HEK293 (cell line): ENCODE results near the gene GAS7.

Experiments used
- CTCF ChIA-PET: fragments of 350-600 bp; formaldehyde crosslinking; extraction: SDS; loops from one replicate; lab custom pipeline; 2021; ENCODE audit warnings: antibody characterized with exemption; lab: Yijun Ruan, JAX
- POLR2A ChIA-PET: fragments of 300-600 bp; formaldehyde crosslinking; extraction: SDS; loops from one replicate; lab custom pipeline; 2020; ENCODE audit warnings: antibody characterized with exemption, inconsistent platforms; lab: Yijun Ruan, JAX
- H3K27ac ChIP-seq: fragments of 200-500 bp; sonication (Bioruptor generic); 2 replicates; pipeline ENCODE4 v1.5.1; 2014; ENCODE audit warnings: low read depth, low read length, control low read depth, inconsistent platforms; ENCODE audit errors: extremely low read depth
- H3K36me3 ChIP-seq, 2 experiments: fragments of 200-500 bp in 1 of 2; sonication (Bioruptor generic) in 1 of 2; 1 replicate in 1 of 2; 2 replicates in 1 of 2; pipeline ENCODE4 v1.5.1; 2014 to 2017; ENCODE audit warnings: inconsistent platforms in 2 of 2, low read length in 2 of 2; ENCODE audit not compliant: control insufficient read depth in 2 of 2, insufficient read depth in 1 of 2
- H3K4me1 ChIP-seq: fragments of 200-500 bp; sonication (Bioruptor generic); 2 replicates; pipeline ENCODE4 v1.5.1; 2014; ENCODE audit warnings: mild to moderate bottlenecking, low read length, inconsistent platforms; ENCODE audit not compliant: control insufficient read depth, insufficient read depth
- H3K4me3 ChIP-seq: 2 replicates; pipeline ENCODE4 v1.5.1; 2011; ENCODE audit warnings: low read depth, mild to moderate bottlenecking, control low read depth, low read length, moderate library complexity
- H3K9me3 ChIP-seq: fragments of 200-500 bp; sonication (Bioruptor generic); 2 replicates; pipeline ENCODE4 v1.5.1; 2014; ENCODE audit warnings: low read depth, low read length, inconsistent platforms; ENCODE audit not compliant: control insufficient read depth, insufficient read depth
- KLF16 ChIP-seq: fragments of 450-650 bp; formaldehyde crosslinking; IDR thresholded peaks from 2 replicates; pipeline ENCODE4 v1.5.1; 2017; ENCODE audit warnings: missing biosample characterization, missing genetic modification characterization
- SP7 ChIP-seq: fragments of 450-650 bp; formaldehyde crosslinking; IDR thresholded peaks from 2 replicates; pipeline ENCODE4 v1.5.1; 2016; ENCODE audit warnings: missing biosample characterization, missing genetic modification characterization
- YY2 ChIP-seq: fragments of 450-650 bp; formaldehyde crosslinking; IDR thresholded peaks from 2 replicates; pipeline ENCODE4 v1.5.1; 2016; ENCODE audit warnings: missing biosample characterization, missing genetic modification characterization
- ZFHX2 ChIP-seq: fragments of 450-650 bp; formaldehyde crosslinking; conservative IDR thresholded peaks from 2 replicates; pipeline ENCODE4 v1.5.1; 2016; ENCODE audit warnings: missing biosample characterization, missing genetic modification characterization
- ZNF221 ChIP-seq: fragments of 450-650 bp; formaldehyde crosslinking; IDR thresholded peaks from 2 replicates; pipeline ENCODE4 v1.5.1; 2017; ENCODE audit warnings: missing biosample characterization, missing genetic modification characterization, borderline replicate concordance
- ZNF354C ChIP-seq: fragments of 450-650 bp; formaldehyde crosslinking; IDR thresholded peaks from 2 replicates; pipeline ENCODE4 v1.5.1; 2016; ENCODE audit warnings: missing biosample characterization, missing genetic modification characterization, low read depth, borderline replicate concordance
- ZNF529 ChIP-seq: fragments of 450-650 bp; formaldehyde crosslinking; IDR thresholded peaks from 2 replicates; pipeline ENCODE4 v1.5.1; 2017; ENCODE audit warnings: missing genetic modification characterization, missing biosample characterization; ENCODE audit not compliant: insufficient replicate concordance
- ZNF555 ChIP-seq: fragments of 450-650 bp; formaldehyde crosslinking; conservative IDR thresholded peaks from 2 replicates; pipeline ENCODE4 v1.5.1; 2017; ENCODE audit warnings: missing biosample characterization, mild to moderate bottlenecking, missing genetic modification characterization, inconsistent platforms
- ZNF600 ChIP-seq: fragments of 450-650 bp; formaldehyde crosslinking; IDR thresholded peaks from 2 replicates; pipeline ENCODE4 v1.5.1; 2016; ENCODE audit warnings: missing biosample characterization, missing genetic modification characterization
- ZNF610 ChIP-seq: fragments of 450-650 bp; formaldehyde crosslinking; IDR thresholded peaks from 2 replicates; pipeline ENCODE4 v1.5.1; 2016; ENCODE audit warnings: missing biosample characterization, missing genetic modification characterization, borderline replicate concordance
- ZNF623 ChIP-seq: fragments of 450-650 bp; formaldehyde crosslinking; IDR thresholded peaks from 2 replicates; pipeline ENCODE4 v1.5.1; 2016; ENCODE audit warnings: missing biosample characterization, missing genetic modification characterization
- ZNF658 ChIP-seq: fragments of 450-650 bp; formaldehyde crosslinking; IDR thresholded peaks from 2 replicates; pipeline ENCODE4; 2016; ENCODE audit warnings: missing biosample characterization, missing genetic modification characterization
- ZNF768 ChIP-seq: fragments of 450-650 bp; formaldehyde crosslinking; IDR thresholded peaks from 2 replicates; pipeline ENCODE4 v1.5.1; 2018; ENCODE audit warnings: missing biosample characterization, mild to moderate bottlenecking, missing genetic modification characterization
- ZSCAN16 ChIP-seq: fragments of 450-650 bp; formaldehyde crosslinking; IDR thresholded peaks from 2 replicates; pipeline ENCODE4 v1.5.1; 2016; ENCODE audit warnings: missing biosample characterization, missing genetic modification characterization
- ZXDB ChIP-seq: fragments of 450-650 bp; formaldehyde crosslinking; IDR thresholded peaks from 2 replicates; pipeline ENCODE4 v1.5.1; 2016; ENCODE audit warnings: missing biosample characterization, missing genetic modification characterization
- TF ChIP-seq, protein P1 (sequence below): fragments of 450-650 bp; formaldehyde crosslinking; IDR thresholded peaks from 2 replicates; pipeline ENCODE4 v1.5.1; 2016; ENCODE audit warnings: missing biosample characterization, missing genetic modification characterization
- TF ChIP-seq, protein P2 (sequence below): fragments of 450-650 bp; formaldehyde crosslinking; IDR thresholded peaks from 2 replicates; pipeline ENCODE4 v1.5.1; 2016; ENCODE audit warnings: missing biosample characterization, missing genetic modification characterization
- TF ChIP-seq, protein P3 (sequence below): fragments of 450-650 bp; formaldehyde crosslinking; IDR thresholded peaks from 2 replicates; pipeline ENCODE4 v1.5.1; 2017; ENCODE audit warnings: missing biosample characterization, missing genetic modification characterization
- TF ChIP-seq, protein P4 (sequence below): fragments of 450-650 bp; formaldehyde crosslinking; IDR thresholded peaks from 2 replicates; pipeline ENCODE4 v1.5.1; 2016; ENCODE audit warnings: missing biosample characterization, missing genetic modification characterization
- TF ChIP-seq, protein P5 (sequence below): fragments of 450-650 bp; formaldehyde crosslinking; IDR thresholded peaks from 2 replicates; pipeline ENCODE4 v1.5.1; 2016; ENCODE audit warnings: missing biosample characterization, missing genetic modification characterization

Gene GAS7

DNA sequence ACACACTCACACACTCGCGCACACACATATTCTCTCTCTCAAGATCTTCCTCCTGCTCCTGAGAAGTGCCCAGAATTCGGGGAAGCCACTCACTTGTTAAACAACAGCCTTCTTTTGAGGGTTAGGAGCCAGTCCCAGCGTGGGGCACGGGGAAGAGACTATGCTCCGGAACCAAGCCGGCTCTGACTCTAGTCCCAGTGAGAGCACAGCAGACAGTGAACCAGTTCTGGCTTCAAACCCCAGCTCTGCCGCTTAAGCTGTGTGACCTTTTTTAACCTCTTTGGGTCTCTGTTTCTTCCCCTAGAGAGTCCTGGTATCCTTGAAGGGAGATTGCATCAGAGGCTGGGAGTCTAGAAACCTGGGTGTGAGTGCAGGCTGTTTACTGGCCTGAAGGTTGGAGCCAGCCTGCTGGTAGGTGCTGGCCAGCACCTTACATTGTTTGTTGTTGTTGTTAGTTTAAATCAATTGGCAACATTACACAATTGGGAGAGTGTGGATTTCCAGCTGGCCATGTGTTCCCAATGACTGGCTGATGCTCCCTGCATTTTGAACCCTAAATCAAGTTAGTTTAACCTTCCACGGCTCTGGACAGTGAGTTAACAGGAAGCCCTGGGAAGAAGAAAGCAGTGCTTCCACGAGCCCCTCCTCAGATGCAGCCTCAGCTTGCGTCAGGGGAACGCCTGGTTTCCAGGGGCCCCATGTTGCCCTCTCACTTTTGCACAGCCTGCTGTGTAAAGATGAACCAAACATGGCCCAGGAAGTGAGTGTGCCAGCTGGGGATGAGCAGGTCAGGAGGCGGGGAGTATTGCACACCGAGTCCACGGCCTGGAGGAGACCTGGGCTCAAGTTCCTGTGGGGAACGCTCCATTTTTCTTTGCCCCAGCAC, 71.5 kb downstream of the GAS7 start:
- H3K27ac ChIP-seq, result no peak overlapping the region
- H3K9me3 ChIP-seq, result no peaks in the 10 kb centered on the region
- no peak overlapping the region for H3K4me3 ChIP-seq
- no peaks in the 10 kb centered on the region for H3K36me3 ChIP-seq
- ChIA-PET POLR2A (no interaction called here), CTCF (interaction anchor here (1.2 kb wide), 1 partner anchor 13 kb away, joined by 3 read pairs; no protein-coding TSS in a partner anchor)
- H3K4me1 ChIP-seq, result no peaks in the 10 kb centered on the region
- TF ChIP-seq ZNF600 (tag by site-specific recombination) (0 out of 2 replicates have a peak, but pooled peaks have one; percentile 33), ZNF555 (tag by site-specific recombination) (no peak)

DNA sequence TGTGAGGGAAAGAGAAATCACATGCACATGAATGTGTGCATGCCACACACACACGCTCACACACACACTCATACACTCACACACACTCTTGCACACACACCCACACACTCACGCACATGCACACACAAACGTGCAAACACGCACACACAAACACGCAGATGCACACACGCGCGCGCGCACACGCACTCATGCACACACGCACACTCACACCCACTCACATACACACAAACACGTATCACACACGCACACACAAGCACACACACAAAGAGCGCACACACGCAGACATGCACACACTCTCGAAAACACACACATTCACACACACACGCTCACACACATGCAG, 72.2 kb downstream of the GAS7 start:
- Histone ChIP-seq H3K27ac (no peak overlapping the region), H3K36me3 (no peaks in the 10 kb centered on the region), H3K9me3 (no peaks in the 10 kb centered on the region), H3K4me3 (no peak overlapping the region), H3K4me1 (no peaks in the 10 kb centered on the region)
- CTCF ChIA-PET, result no interaction called here
- POLR2A ChIA-PET, result no interaction called here
- TF ChIP-seq, protein P1, sequence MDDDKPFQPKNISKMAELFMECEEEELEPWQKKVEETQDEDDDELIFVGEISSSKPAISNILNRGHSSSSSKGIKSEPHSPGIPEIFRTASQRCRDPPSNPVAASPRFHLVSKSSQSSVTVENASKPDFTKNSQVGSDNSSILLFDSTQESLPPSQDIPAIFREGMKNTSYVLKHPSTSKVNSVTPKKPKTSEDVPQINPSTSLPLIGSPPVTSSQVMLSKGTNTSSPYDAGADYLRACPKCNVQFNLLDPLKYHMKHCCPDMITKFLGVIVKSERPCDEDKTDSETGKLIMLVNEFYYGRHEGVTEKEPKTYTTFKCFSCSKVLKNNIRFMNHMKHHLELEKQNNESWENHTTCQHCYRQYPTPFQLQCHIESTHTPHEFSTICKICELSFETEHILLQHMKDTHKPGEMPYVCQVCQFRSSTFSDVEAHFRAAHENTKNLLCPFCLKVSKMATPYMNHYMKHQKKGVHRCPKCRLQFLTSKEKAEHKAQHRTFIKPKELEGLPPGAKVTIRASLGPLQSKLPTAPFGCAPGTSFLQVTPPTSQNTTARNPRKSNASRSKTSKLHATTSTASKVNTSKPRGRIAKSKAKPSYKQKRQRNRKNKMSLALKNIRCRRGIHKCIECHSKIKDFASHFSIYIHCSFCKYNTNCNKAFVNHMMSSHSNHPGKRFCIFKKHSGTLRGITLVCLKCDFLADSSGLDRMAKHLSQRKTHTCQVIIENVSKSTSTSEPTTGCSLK (tag by site-specific recombination), result 0 out of 2 replicates have a peak, but pooled peaks have one; percentile 16
- no peak for TF ChIP-seq ZNF221 (tag by site-specific recombination)
- no peak for TF ChIP-seq ZNF354C (tag by site-specific recombination)
- no peak for TF ChIP-seq ZNF623 (tag by site-specific recombination)
- peak; percentile 41 for TF ChIP-seq ZFHX2 (tag by site-specific recombination)
- TF ChIP-seq, protein P2, sequence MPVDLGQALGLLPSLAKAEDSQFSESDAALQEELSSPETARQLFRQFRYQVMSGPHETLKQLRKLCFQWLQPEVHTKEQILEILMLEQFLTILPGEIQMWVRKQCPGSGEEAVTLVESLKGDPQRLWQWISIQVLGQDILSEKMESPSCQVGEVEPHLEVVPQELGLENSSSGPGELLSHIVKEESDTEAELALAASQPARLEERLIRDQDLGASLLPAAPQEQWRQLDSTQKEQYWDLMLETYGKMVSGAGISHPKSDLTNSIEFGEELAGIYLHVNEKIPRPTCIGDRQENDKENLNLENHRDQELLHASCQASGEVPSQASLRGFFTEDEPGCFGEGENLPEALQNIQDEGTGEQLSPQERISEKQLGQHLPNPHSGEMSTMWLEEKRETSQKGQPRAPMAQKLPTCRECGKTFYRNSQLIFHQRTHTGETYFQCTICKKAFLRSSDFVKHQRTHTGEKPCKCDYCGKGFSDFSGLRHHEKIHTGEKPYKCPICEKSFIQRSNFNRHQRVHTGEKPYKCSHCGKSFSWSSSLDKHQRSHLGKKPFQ (tag by site-specific recombination), result peak; percentile 50; the same call in 1 of the 2 replicates
- TF ChIP-seq ZXDB (tag by site-specific recombination), result no peak
- TF ChIP-seq ZSCAN16 (tag by site-specific recombination), result no peak
- TF ChIP-seq, protein P3, sequence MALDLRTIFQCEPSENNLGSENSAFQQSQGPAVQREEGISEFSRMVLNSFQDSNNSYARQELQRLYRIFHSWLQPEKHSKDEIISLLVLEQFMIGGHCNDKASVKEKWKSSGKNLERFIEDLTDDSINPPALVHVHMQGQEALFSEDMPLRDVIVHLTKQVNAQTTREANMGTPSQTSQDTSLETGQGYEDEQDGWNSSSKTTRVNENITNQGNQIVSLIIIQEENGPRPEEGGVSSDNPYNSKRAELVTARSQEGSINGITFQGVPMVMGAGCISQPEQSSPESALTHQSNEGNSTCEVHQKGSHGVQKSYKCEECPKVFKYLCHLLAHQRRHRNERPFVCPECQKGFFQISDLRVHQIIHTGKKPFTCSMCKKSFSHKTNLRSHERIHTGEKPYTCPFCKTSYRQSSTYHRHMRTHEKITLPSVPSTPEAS, result peak; percentile 100
- TF ChIP-seq YY2 (tag by site-specific recombination), result peak; percentile 19; the same call in 1 of the 2 replicates

DNA sequence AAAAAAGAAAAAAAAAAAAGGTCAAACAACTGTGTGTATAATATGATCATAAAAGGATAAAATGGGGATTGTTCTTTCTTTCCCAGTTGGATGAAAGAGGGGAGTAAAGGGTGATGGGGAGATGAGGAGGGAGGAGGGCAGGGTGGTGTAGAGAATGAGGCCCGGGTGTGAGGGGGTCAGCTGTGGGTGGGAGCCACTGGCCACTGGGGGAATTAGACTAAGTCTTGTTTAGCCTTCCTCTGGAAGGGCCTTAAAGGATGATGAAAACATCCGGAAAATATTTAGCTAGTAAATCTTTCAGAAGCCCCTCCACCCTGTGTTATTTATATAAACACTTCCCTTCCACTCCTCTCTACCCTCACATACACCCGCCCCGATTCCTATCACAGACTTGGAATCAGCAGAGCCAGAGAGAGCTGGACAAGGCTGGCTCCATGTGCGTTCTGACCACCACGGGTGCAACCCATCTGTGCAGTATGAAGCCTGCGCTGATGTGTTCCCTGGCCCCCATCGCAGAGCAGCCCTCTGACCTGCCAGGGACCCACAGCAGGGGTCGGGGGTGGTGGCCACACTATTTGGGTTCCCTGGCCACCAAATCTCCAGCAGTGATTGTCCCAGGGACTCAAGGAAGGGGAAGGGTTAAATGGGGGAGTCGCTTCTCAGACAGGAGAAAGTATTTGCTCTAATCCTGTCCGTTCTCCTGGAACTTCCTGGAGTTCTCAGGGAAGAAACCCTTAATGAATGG, 72.7 kb downstream of the GAS7 start:
- ChIA-PET CTCF (no interaction called here), POLR2A (no interaction called here)
- H3K4me1 ChIP-seq, result no peaks in the 10 kb centered on the region
- no peak overlapping the region for H3K27ac ChIP-seq
- H3K36me3 ChIP-seq, result no peaks in the 10 kb centered on the region
- H3K9me3 ChIP-seq, result no peaks in the 10 kb centered on the region
- H3K4me3 ChIP-seq, result no peak overlapping the region
- TF ChIP-seq, protein P4, sequence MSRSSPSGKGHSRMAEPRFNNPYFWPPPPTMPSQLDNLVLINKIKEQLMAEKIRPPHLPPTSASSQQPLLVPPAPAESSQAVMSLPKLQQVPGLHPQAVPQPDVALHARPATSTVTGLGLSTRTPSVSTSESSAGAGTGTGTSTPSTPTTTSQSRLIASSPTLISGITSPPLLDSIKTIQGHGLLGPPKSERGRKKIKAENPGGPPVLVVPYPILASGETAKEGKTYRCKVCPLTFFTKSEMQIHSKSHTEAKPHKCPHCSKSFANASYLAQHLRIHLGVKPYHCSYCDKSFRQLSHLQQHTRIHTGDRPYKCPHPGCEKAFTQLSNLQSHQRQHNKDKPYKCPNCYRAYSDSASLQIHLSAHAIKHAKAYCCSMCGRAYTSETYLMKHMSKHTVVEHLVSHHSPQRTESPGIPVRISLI (tag by site-specific recombination), result no peak
- TF ChIP-seq, protein P5, sequence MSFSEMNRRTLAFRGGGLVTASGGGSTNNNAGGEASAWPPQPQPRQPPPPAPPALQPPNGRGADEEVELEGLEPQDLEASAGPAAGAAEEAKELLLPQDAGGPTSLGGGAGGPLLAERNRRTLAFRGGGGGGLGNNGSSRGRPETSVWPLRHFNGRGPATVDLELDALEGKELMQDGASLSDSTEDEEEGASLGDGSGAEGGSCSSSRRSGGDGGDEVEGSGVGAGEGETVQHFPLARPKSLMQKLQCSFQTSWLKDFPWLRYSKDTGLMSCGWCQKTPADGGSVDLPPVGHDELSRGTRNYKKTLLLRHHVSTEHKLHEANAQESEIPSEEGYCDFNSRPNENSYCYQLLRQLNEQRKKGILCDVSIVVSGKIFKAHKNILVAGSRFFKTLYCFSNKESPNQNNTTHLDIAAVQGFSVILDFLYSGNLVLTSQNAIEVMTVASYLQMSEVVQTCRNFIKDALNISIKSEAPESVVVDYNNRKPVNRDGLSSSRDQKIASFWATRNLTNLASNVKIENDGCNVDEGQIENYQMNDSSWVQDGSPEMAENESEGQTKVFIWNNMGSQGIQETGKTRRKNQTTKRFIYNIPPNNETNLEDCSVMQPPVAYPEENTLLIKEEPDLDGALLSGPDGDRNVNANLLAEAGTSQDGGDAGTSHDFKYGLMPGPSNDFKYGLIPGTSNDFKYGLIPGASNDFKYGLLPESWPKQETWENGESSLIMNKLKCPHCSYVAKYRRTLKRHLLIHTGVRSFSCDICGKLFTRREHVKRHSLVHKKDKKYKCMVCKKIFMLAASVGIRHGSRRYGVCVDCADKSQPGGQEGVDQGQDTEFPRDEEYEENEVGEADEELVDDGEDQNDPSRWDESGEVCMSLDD, result no peak
- no peak for TF ChIP-seq ZNF610 (tag by site-specific recombination)
- TF ChIP-seq ZNF529, result no peak
- no peak for TF ChIP-seq ZNF658 (tag by site-specific recombination)
- TF ChIP-seq SP7 (tag by site-specific recombination), result no peak
- no peak for TF ChIP-seq KLF16 (tag by site-specific recombination)
- TF ChIP-seq ZNF768 (tag by site-specific recombination), result no peak
